ENCODE results near the gene MCF2L.
"Not testable (repeated sequence)": the region's sequence is repeated elsewhere in the genome, so short reads cannot be mapped to it uniquely, and the experiment has no call there.

Gene MCF2L

GRCh38 chr13:113029061-113029445 lies 60.0 kb downstream of the MCF2L start:
- DNase-seq (ENCODE audit: low read depth): no peak
- TF ChIP-seq CTCF (IDR thresholded peaks at IDR 0.05; ENCODE audit: control insufficient read depth, insufficient read depth, low read depth, low read length, missing control alignments): no peak

GRCh38 chr13:113029487-113030258 lies 60.7 kb downstream of the MCF2L start:
- no peak overlapping the region for H3K4me3 ChIP-seq (ENCODE audit: control insufficient read depth, low read depth, low read length)
- peak; percentile 90 for TF ChIP-seq CTCF (IDR thresholded peaks at IDR 0.05; ENCODE audit: control insufficient read depth, insufficient read depth, low read depth, low read length, missing control alignments)
- no peak for DNase-seq (ENCODE audit: low read depth)

More at GRCh38 chr13:113029061-113029445, 60.0 kb downstream of the MCF2L start:
- H3K4me3 ChIP-seq (ENCODE audit: control insufficient read depth, low read depth, low read length): no peak overlapping the region

GRCh38 chr13:113030259-113030640 lies 61.2 kb downstream of the MCF2L start:
- H3K4me3 ChIP-seq (ENCODE audit: control insufficient read depth, low read depth, low read length); DNase-seq (ENCODE audit: low read depth): not testable (repeated sequence)

- H3K4me3 ChIP-seq (ENCODE audit: control insufficient read depth, low read depth, low read length): no peak overlapping the region
- no peak for DNase-seq (ENCODE audit: low read depth)
- no peak for TF ChIP-seq CTCF (IDR thresholded peaks at IDR 0.05; ENCODE audit: control insufficient read depth, insufficient read depth, low read depth, low read length, missing control alignments)
Observed at GRCh38 chr13:113031465-113031864, 62.5 kb downstream of the MCF2L start.

GRCh38 chr13:113032291-113032690 lies 63.3 kb downstream of the MCF2L start:
- no peak for DNase-seq (ENCODE audit: low read depth)
- no peak overlapping the region for H3K4me3 ChIP-seq (ENCODE audit: control insufficient read depth, low read depth, low read length)
- TF ChIP-seq CTCF (IDR thresholded peaks at IDR 0.05; ENCODE audit: control insufficient read depth, insufficient read depth, low read depth, low read length, missing control alignments): no peak

- H3K4me3 ChIP-seq (ENCODE audit: control insufficient read depth, low read depth, low read length): no peak overlapping the region
- no peak for TF ChIP-seq CTCF (IDR thresholded peaks at IDR 0.05; ENCODE audit: control insufficient read depth, insufficient read depth, low read depth, low read length, missing control alignments)
- no peak for DNase-seq (ENCODE audit: low read depth)
Observed at GRCh38 chr13:113033054-113033850, 64.2 kb downstream of the MCF2L start.
